SJSA1 (cell line): ENCODE measurements around the gene DUS1L. TPM values are rescaled to one million over a fixed set of nuclear protein-coding genes. Genes with fewer than 3 reads are reported as not detected.
A peak's percentile ranks its signal among the peaks of the same experiment; 100 is the strongest.

Experiments
- DNase-seq, 2 experiments: peaks; one replicate each; pipeline ENCODE4 v3.0.0-alpha.2; 2015 to 2020; ENCODE audit warnings: low spot score in 2 of 2, low read depth in 1 of 2
- H3K27ac ChIP-seq: fragments of 250-450 bp; sonication (Bioruptor Pico); 2 replicates; pipeline ENCODE4 v1.5.1; 2020; ENCODE audit warnings: mild to moderate bottlenecking, moderate library complexity
- H3K27me3 ChIP-seq: fragments of 250-450 bp; sonication (Bioruptor Pico); replicated peaks from 2 replicates; pipeline ENCODE4 v1.5.1; 2020; ENCODE audit warnings: mild to moderate bottlenecking, moderate library complexity
- H3K36me3 ChIP-seq: fragments of 250-450 bp; sonication (Bioruptor Pico); 2 replicates; pipeline ENCODE4 v1.5.1; 2020; ENCODE audit warnings: mild to moderate bottlenecking
- H3K4me1 ChIP-seq: fragments of 250-450 bp; sonication (Bioruptor Pico); replicated peaks from 2 replicates; pipeline ENCODE4 v1.6.1; 2021; ENCODE audit warnings: mild to moderate bottlenecking
- H3K4me3 ChIP-seq: fragments of 250-450 bp; sonication (Bioruptor Pico); 2 replicates; pipeline ENCODE4 v1.5.1; 2020; ENCODE audit warnings: mild to moderate bottlenecking
- H3K9me3 ChIP-seq: fragments of 250-450 bp; sonication (Bioruptor Pico); replicated peaks from 2 replicates; pipeline ENCODE4 v1.5.1; 2020; ENCODE audit warnings: mild to moderate bottlenecking
- total RNA-seq: library from RNA; depleted of rRNA; stranded (reverse); fragments of >200 nt; shearing (Covaris generic); gene quantifications from 2 replicates; pipeline ENCODE4 v1.2.3, GENCODE V29; 2014

DUS1L gene
- total RNA-seq, 1 experiment from 2014 or later: 181 TPM

DNA sequence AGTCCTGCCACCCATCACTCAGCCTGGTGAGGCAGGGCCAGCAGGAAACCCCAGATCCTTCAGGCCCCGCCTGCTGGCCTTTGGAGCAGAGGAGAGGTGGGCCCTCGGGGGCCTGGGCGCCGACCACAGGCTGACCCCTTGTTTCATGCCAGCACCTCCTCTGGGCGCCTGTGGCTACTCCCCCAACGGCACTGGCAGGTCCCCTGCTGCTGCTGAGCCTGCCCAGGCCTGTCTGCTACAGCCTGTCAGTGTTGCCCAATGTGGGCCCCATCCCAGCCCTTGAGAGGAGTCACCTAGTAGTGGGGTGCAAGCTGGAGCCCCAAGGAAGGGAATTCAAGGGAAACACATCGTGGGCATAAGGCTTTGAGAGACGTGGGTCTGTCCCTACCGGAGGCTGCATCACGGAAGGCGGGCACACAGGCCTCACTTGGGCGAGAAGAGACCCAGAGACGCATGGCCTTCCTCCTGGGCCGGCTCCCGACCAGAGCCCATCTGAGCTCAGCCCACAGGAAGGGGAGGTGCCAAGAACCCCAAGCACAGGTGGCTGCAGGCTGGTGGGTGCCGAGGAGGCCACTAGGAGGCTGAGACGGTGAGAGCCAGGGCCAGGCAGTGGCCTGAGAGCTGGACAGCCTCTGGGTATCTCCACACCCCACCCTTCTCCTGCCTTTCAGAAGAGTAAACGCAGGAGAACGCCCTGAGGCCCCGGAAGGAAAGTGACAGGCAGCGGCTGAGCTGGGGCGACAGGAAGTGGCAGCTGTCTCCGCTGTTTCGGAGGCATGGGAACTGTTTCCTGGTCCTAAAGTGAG is 40.5 kb upstream of the DUS1L start:
- no peaks in the 10 kb centered on the region for H3K27me3 ChIP-seq
- H3K4me3 ChIP-seq: no peak overlapping the region
- H3K9me3 ChIP-seq: no peaks in the 10 kb centered on the region
- DNase-seq: peak in 1 of 2 experiments; percentile 45
- H3K27ac ChIP-seq: peak overlapping the region; percentile 27; the same call in 1 of the 2 replicates
- peaks cover 14% of the 10 kb centered on the region for H3K4me1 ChIP-seq
- H3K36me3 ChIP-seq: peaks cover 9% of the 10 kb centered on the region; the same call in 1 of the 2 replicates

DNA sequence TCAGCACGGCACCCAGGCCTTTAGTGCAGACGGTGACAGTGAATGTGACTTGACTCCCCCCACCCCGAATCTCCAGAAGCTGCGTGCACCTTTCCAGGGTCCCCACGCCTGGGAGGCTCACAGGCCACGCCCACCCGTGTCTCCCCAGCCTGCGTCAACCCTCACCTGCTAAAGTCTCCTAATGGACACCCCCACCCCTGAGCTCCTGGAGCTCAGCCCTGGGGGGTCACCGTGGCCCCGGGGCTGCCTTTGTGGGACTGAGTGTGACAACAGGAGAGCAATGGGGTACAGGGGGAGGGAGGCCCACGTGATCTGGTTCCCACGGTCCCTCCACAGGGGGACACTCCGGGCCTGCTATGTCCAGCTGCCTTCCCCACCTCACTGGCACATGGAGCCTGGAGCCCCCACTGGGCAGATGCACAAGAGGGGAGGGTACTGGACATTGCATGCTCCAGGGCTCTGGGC is 39.8 kb upstream of the DUS1L start:
- Histone ChIP-seq H3K27ac (no peak overlapping the region), H3K9me3 (no peaks in the 10 kb centered on the region), H3K4me1 (peaks cover 14% of the 10 kb centered on the region), H3K4me3 (no peak overlapping the region), H3K27me3 (no peaks in the 10 kb centered on the region), H3K36me3 (peaks cover 9% of the 10 kb centered on the region; the same call in 1 of the 2 replicates)
- DNase-seq: no peak

DNA sequence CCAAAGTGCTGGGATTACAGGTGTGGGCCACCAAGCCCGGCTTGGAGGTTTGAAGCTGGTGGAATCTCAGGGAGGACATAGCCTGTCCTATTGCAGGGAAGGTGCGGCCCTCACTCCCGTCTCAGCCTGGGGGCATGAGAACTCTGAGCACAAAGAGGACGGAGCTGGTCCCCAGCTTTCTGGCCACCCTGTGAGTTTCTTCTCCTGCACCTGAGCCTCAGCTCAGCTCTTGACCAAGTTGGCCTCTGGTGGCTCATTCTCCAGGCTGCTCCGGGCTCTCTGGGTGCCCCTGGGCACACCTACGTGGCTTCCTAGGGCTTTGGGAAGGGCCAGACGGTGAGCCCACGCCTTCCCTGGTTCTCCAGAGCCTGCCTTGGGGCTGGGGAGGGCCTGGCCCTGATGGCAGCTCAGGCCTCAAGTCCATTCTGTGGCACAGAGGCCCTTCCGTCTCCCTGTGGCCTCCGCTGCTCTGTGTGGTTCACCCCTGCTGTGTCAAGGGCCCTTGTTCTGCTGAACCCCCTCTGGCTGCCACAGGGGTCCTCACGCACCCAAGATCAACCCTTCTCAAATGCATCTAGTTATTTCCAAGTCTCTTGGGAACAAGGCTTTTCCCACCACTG is 39.3 kb upstream of the DUS1L start:
- Histone ChIP-seq H3K36me3 (peaks cover 9% of the 10 kb centered on the region; the same call in 1 of the 2 replicates), H3K4me3 (no peak overlapping the region), H3K27me3 (no peaks in the 10 kb centered on the region), H3K4me1 (peaks cover 19% of the 10 kb centered on the region), H3K9me3 (no peaks in the 10 kb centered on the region), H3K27ac (no peak overlapping the region)
- no peak for DNase-seq

DNA sequence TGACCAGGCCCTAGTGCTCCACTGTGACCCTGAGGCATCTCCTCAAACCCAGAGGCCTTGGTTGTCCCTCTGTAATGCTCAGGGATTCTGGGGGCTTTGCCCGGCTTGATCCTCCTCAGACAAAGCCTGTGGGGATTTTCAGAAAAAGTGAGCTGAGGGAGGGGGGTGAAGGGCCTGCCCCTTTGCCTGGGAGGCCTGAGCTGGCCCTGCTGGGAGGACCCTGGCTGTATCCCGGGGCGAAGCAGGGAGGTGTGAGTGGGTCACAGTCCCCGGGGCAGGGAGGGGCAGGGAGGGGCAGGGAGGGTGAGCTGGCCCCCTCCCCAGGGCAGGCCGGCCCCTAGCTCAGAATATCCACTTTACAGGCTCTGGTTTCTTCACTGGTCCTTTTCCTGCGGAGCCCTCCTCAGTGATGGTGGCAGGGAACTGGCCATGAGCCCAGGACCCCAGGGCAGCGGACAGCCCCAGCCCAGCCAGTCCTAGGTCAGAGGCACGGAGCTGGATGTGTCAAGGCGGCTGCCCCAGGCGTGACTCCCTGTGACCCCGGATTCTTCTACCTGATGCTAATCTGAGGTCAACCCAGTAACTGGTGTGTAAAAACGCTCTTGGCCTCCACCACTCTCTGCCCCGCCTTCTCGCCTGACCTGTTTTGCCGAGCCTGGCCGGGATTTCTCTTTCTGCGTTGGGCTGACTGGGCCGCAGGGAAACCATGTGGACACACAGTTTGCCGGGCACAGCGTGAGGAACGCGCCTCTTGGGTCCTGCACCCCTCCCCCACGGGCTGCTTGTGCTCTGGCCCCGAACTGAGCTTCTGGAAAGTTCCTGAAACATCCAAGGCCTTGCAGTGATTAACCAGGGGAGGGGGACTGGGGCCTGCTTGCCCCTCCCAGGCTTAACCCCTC is 38.2 kb upstream of the DUS1L start:
- H3K4me1 ChIP-seq: peaks cover 30% of the 10 kb centered on the region
- H3K27me3 ChIP-seq: no peaks in the 10 kb centered on the region
- 0 out of 2 replicates have a peak, but pooled peaks cover 6% of the 10 kb centered on the region for H3K9me3 ChIP-seq
- no peak for DNase-seq
- H3K27ac ChIP-seq: no peak overlapping the region
- no peak overlapping the region for H3K4me3 ChIP-seq
- peaks cover 16% of the 10 kb centered on the region for H3K36me3 ChIP-seq

DNA sequence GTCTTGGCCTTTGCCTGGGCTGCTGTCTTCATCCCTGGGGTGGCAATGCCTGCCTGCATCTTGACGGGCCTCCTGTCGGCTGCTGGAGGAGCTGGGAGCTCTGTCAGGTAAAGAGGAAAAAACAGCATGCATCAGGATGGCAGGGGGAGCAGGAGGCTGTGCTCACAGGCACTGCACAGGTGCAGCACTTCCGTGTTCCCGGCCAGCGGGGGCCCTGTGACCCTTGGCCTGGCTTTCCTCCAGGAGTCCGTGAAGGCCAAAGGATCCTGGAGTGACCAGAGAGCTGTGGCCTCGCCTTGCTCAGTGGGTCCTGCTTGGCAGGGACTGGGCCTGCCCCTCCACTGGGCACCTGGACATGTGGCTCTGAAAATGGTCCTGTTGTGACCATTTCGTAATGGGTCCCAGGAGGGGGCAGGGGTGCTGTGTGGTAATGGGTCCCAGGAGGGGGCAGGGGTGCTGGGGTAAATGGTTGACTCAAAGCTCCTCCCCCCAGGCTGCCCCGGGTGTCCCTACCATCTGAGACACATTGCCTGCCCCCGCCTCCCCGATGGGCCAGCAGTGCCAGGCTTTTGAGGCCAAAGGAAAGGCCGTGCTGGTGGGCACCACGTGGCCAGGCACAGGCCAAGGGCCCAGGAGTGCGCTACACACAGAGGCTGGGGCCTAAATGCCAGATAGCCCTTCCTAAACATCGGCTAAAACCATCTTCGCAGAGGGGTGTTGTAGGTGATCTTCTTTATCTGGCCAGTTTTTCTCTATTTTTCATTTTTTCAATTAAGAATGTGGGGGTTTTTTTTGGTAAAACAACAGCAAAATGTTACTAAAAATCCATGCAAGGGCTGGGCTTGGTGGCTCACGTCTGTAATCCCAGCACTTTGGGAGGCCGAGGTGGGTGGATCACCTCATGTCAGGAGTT is 36.4 kb upstream of the DUS1L start:
- Histone ChIP-seq H3K27me3 (no peaks in the 10 kb centered on the region), H3K9me3 (peaks cover 13% of the 10 kb centered on the region), H3K27ac (no peak overlapping the region), H3K4me1 (peaks cover 45% of the 10 kb centered on the region), H3K4me3 (no peak overlapping the region), H3K36me3 (peaks cover 22% of the 10 kb centered on the region)
- DNase-seq: no peak

DNA sequence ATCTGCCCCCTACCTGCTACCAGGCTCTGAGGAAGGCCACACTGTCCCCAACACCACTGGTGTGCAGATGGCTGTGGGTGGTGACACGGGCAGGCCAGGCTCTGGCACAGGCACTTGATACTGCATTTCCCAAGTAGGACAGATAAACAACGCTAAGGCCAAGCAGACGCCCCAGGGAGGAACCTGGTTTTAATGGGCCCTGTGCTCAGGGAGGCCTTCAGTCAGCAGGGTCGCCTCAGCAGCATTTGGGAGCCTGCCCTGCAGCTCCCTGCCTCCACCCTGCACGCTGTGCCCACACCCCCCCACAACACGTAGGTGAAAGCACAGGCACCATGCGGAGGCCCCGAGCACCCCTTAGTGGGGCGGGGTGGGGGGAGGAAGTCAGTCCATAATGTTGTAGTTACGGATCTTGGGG is 35.7 kb upstream of the DUS1L start:
- Histone ChIP-seq H3K4me1 (peaks cover 45% of the 10 kb centered on the region), H3K27ac (no peak overlapping the region)
- DNase-seq: no peak

DNA sequence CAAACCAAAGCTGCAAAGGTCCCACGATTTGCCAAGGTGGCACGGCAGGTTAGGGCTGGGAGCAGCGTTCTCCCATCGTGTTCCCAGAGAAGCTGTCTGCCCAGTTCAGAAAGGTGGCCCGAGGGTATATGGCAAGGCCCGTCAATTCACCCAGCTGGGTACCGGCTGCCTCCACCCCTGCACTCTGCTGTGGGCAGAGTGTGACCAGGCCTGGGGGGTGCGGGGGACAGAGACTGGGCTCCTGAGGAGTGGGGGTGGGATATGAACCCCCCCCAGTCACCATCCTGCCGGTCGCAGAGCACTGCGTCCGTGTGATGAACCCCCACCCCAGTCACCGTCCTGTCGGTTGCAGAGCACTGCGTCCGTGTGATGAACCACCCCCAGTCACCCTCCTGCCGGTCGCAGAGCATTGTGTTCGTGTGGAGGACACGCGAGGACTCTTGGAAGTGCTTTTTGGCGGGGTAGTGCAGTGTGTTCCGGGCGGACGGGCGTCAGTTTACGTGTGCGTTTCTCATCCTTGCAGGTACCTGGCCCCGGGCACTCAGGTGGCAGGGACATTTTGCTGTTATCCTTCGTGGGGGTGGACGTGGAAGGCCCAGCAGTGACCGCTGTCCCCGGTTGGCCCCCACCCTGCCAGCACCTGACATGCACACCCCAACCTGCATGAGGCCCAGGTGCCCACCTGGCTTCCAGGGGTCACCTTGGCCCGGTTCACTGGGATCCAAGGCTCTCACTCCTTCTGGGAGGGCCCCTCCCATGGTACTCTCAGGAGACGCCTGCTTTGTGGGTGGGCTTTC is 35.1 kb upstream of the DUS1L start:
- peaks cover 13% of the 10 kb centered on the region for H3K9me3 ChIP-seq
- DNase-seq: no peak
- peaks cover 32% of the 10 kb centered on the region for H3K36me3 ChIP-seq
- H3K27me3 ChIP-seq: no peaks in the 10 kb centered on the region
- H3K4me3 ChIP-seq: no peak overlapping the region
- H3K27ac ChIP-seq: no peak overlapping the region
- peaks cover 45% of the 10 kb centered on the region for H3K4me1 ChIP-seq

More for the DNA sequence above, 35.7 kb upstream of the DUS1L start:
- H3K4me3 ChIP-seq: no peak overlapping the region
- H3K27me3 ChIP-seq: no peaks in the 10 kb centered on the region
- H3K36me3 ChIP-seq: peaks cover 29% of the 10 kb centered on the region
- peaks cover 13% of the 10 kb centered on the region for H3K9me3 ChIP-seq

DNA sequence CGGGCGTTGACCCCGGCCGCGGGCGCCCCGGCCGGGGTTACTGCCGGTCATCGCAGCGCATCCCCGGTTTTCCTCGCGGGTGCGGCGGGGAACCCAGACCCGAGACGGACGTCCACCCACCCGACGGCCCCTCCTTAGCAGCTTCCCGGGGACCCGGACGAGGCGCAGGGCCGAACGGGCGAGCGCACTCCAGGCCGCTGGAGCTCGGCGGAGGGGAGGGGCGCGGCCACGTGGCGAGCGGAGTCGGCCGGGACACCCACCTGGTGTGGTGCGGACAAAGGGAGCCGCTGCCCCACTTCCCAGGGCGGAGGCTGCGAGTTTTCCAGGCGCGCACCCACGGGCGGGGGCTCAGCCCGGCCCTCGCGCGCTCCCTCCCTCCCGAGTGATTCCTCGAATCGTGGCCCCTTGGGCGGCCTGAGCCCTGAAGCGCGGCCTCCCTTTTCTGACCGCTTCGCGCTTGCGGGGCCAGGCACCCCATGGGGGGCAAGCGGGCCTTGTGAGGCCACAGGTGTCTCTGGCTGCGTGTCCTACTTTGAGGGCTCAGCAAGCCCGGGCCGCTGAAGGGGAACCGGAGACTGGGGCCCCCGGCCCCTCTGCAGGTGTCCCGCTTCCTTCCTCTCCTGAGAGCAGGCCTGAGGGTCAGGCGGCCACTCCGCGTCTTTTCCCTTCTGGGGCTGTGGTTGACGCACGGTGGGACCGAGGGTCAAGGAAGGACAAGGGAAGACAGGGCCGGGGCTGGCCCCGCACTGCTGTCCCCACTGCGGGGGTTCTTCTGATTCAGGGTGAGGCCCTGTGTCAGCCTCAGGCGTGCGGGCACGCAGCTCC is 33.5 kb upstream of the DUS1L start:
- H3K4me1 ChIP-seq: peaks cover 45% of the 10 kb centered on the region
- peaks cover 13% of the 10 kb centered on the region for H3K9me3 ChIP-seq
- no peaks in the 10 kb centered on the region for H3K27me3 ChIP-seq
- peaks cover 44% of the 10 kb centered on the region for H3K36me3 ChIP-seq
- H3K27ac ChIP-seq: peak overlapping the region; percentile 97
- peak overlapping the region; percentile 99 for H3K4me3 ChIP-seq
- no peak for DNase-seq

DNA sequence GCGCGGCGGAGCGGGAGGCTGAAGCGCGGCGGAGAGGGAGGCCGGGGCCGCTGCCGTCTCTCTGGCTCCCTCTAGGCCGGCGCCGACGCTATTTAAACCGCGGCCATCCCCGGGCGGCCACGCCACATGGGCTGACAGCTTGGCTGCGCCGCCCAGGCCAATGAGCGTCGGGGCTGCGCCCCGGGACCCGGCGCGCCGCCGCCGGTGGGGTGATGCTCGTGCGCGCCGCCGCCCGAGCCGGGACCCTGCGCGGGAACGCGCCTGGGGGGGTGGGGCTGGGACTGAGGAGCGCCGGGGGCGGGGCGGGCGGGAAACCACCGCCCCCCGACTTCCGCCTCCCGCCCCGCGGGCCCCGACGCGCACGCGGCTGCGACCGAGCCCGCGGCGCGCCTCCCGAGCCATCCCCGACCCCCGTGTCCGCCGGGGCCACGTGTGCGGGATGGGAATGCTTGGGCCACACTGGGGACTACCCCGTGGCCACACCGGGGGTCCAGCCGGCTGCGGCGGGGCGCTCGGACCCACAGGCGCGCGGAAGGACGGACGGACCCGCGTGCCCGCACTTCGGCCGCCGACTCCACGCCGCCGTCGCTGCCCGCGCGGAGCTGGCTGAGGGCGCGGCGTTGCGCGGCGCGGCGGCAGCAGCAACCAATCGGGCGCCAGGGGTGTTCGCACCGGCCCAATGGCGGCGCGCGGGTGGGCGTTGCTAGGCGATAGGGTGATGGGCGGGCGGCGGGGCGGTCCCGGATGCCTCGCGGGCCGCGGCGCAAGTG is 32.8 kb upstream of the DUS1L start, which contains the start of gene FASN:
TSS of gene FASN (minus strand) at position 68 of the 770 bp plus-strand sequence. CDS start 1,791 bp downstream, outside the sequence.
- no peaks in the 10 kb centered on the region for H3K27me3 ChIP-seq
- H3K4me1 ChIP-seq: peaks cover 45% of the 10 kb centered on the region
- peak; percentile 97 to 98 for DNase-seq
- peaks cover 51% of the 10 kb centered on the region for H3K36me3 ChIP-seq
- peaks cover 13% of the 10 kb centered on the region for H3K9me3 ChIP-seq
- H3K4me3 ChIP-seq: peak within 1 kb of the TSS; percentile 99
- peak within 1 kb of the TSS; percentile 97 for H3K27ac ChIP-seq

DNA sequence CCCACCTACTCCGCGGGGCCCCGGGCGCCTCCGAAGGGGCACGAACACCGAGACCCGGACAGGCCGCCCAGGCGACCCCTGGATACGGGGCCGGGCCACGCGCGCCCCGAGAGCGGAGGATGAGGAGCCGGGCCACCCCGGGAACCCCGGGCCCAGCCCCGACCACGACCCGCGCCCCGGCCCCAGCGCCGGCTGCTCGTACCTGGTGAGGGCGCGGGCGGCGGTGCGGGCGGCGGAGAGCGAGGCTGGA is 32.2 kb upstream of the DUS1L start:
- Histone ChIP-seq H3K27ac (peak overlapping the region; percentile 75), H3K9me3 (peaks cover 13% of the 10 kb centered on the region), H3K4me3 (peak overlapping the region; percentile 99), H3K36me3 (peaks cover 56% of the 10 kb centered on the region), H3K27me3 (no peaks in the 10 kb centered on the region), H3K4me1 (peaks cover 45% of the 10 kb centered on the region)
- DNase-seq: no peak
